Esophagus muscularis mucosa (tissue), 4 donors: ENCODE measurements around the gene GAS2L1. TPM values are rescaled to one million over a fixed set of nuclear protein-coding genes. Genes with fewer than 3 reads are reported as not detected.
"Not testable (repeated sequence)": the region's sequence is repeated elsewhere in the genome, so short reads cannot be mapped to it uniquely, and the experiment has no call there.

Experiments used
- DNase-seq: peaks from one replicate; pipeline ENCODE4 v3.0.0-alpha.2; 2017; ENCODE audit errors: extremely low spot score
- H3K27ac ChIP-seq, 4 donors: fragments of 200-600 bp; sonication (generic); replicated peaks in 1 of 4; 1 replicate in 3 of 4; 2 replicates in 1 of 4; pipeline ENCODE4 v1.5.1; 2016 to 2019; ENCODE audit warnings: mild to moderate bottlenecking in 1 of 4
- H3K27me3 ChIP-seq, 4 donors: fragments of 200-600 bp; sonication (generic); one replicate each; pipeline versions ENCODE4 v1.5.1 to v1.6.0; 2016 to 2019
- H3K36me3 ChIP-seq, 4 donors: fragments of 200-600 bp; sonication (generic); one replicate each; pipeline ENCODE4 v1.5.1; 2016 to 2019
- H3K4me1 ChIP-seq, 4 donors: fragments of 200-600 bp; sonication (generic); one replicate each; pipeline ENCODE4 v1.5.1; 2016 to 2019
- H3K4me3 ChIP-seq, 4 donors: fragments of 200-600 bp; sonication (generic); 1 replicate in 2 of 4; 2 replicates in 2 of 4; pipeline ENCODE4 v1.5.1; 2016 to 2019; ENCODE audit warnings: mild to moderate bottlenecking in 4 of 4, moderate library complexity in 1 of 4
- H3K9me3 ChIP-seq, 4 donors: fragments of 200-600 bp; sonication (generic); 1 replicate in 3 of 4; 2 replicates in 1 of 4; pipeline ENCODE4 v1.5.1; 2016 to 2019
- CTCF ChIP-seq, 3 experiments: fragments of 200-600 bp in 2 of 3; fragments of 450-650 bp in 1 of 3; sonication (generic) in 2 of 3; IDR thresholded peaks; one replicate each; pipeline ENCODE4 v1.5.1; 2017 to 2019; ENCODE audit warnings: antibody characterized with exemption in 3 of 3, mild to moderate bottlenecking in 2 of 3, moderate library complexity in 1 of 3
- EP300 ChIP-seq: sonication (generic); formaldehyde crosslinking; IDR thresholded peaks from one replicate; pipeline ENCODE4 v1.6.1; 2017; ENCODE audit warnings: antibody characterized with exemption
- POLR2A ChIP-seq: fragments of 450-650 bp; IDR thresholded peaks from one replicate; pipeline ENCODE4 v1.6.1; 2017; ENCODE audit warnings: antibody characterized with exemption, moderate library complexity, mild to moderate bottlenecking, low read depth
- POLR2AphosphoS5 ChIP-seq, 2 donors: sonication (generic); formaldehyde crosslinking; IDR thresholded peaks; one replicate each; pipeline ENCODE4 v1.6.1; 2017; ENCODE audit warnings: antibody characterized with exemption in 2 of 2
- WGBS: methylation state at CpG from one replicate; pipeline ENCODE4 v1.1.5; 2018; 5-methylcytosine and 5-hydroxymethylcytosine counted together
- intact Hi-C: fragments of 100-400 bp; cut with DNase I; formaldehyde crosslinking; loops from one replicate; pipeline ENCODE4 v1.15.1; 2023
- total RNA-seq, 4 donors: library from RNA; depleted of rRNA; stranded (reverse); fragments of >200 nt; gene quantifications; one replicate each; pipeline versions ENCODE4 v1.1.0 to v1.2.1, GENCODE V29; 2016

Gene GAS2L1
- total RNA-seq, 4 donors from 2014 or later, result 25.8 to 63.9 (median 38.8) TPM

GRCh38 chr22:29344137-29344536, 37.7 kb downstream of the GAS2L1 start:
- Histone ChIP-seq H3K4me1 (peaks cover 22 to 44% (median 35%) of the 10 kb centered on the region in 4 donors), H3K9me3 (no peaks in the 10 kb centered on the region), H3K27ac (peak overlapping the region; percentile 57 to 80 (median 66)), H3K4me3 (no peak overlapping the region), H3K36me3 (peaks cover 33 to 92% (median 79%) of the 10 kb centered on the region in 4 donors), H3K27me3 (no peaks in the 10 kb centered on the region)
- TF ChIP-seq EP300, result peak; percentile 47
- TF ChIP-seq CTCF (IDR thresholded peaks at IDR 0.05), result no peak
- TF ChIP-seq POLR2A, result no peak
- TF ChIP-seq POLR2AphosphoS5 (IDR thresholded peaks at IDR 0.05), result peak; percentile 70 to 74
- DNase-seq, result peak; percentile 93
- intact Hi-C loops, result no loop called here
- 13% methylated on average over 5 of the region's 5 CpGs for WGBS

- WGBS, result 92% methylated on average over 5 of the region's 5 CpGs
- peak overlapping the region; percentile 57 to 80 (median 66) for H3K27ac ChIP-seq
- H3K4me3 ChIP-seq, DNase-seq, H3K9me3 ChIP-seq, intact Hi-C loops, H3K27me3 ChIP-seq: not testable (repeated sequence)
- H3K36me3 ChIP-seq, result peaks cover 38 to 92% (median 80%) of the 10 kb centered on the region in 4 donors
- H3K4me1 ChIP-seq, result peaks cover 22 to 44% (median 35%) of the 10 kb centered on the region in 4 donors
These were observed 38.4 kb downstream of the GAS2L1 start for GRCh38 chr22:29344889-29345288.

GRCh38 chr22:29345932-29346331, 39.5 kb downstream of the GAS2L1 start:
- H3K36me3 ChIP-seq, result peaks cover 37 to 92% (median 80%) of the 10 kb centered on the region in 4 donors
- peak overlapping the region in 2 of 4 donors; percentile 36 to 80 for H3K27ac ChIP-seq
- no peaks in the 10 kb centered on the region for H3K9me3 ChIP-seq
- TF ChIP-seq POLR2A (no peak), POLR2AphosphoS5 (IDR thresholded peaks at IDR 0.05) (no peak)
- no peak for DNase-seq
- H3K27me3 ChIP-seq, result no peaks in the 10 kb centered on the region
- peaks cover 22 to 44% (median 35%) of the 10 kb centered on the region in 4 donors for H3K4me1 ChIP-seq
- intact Hi-C loops, result no loop called here
- no peak overlapping the region for H3K4me3 ChIP-seq

GRCh38 chr22:29346659-29347058, 40.2 kb downstream of the GAS2L1 start:
- Histone ChIP-seq H3K4me1 (peaks cover 22 to 44% (median 35%) of the 10 kb centered on the region in 4 donors), H3K9me3 (no peaks in the 10 kb centered on the region), H3K27ac (peak overlapping the region in 1 of 4 donors; percentile 2), H3K27me3 (no peaks in the 10 kb centered on the region), H3K36me3 (peaks cover 37 to 92% (median 80%) of the 10 kb centered on the region in 4 donors), H3K4me3 (no peak overlapping the region)
- no peak for DNase-seq
- no peak for TF ChIP-seq POLR2A
- TF ChIP-seq POLR2AphosphoS5 (IDR thresholded peaks at IDR 0.05), result no peak
- no peak for TF ChIP-seq CTCF (IDR thresholded peaks at IDR 0.05)
- TF ChIP-seq EP300, result no peak
- intact Hi-C loops, result no loop called here
- 80% methylated on average over 4 of the region's 4 CpGs for WGBS

GRCh38 chr22:29348041-29348440, 41.6 kb downstream of the GAS2L1 start:
- Histone ChIP-seq H3K27ac (no peak overlapping the region), H3K4me1 (peaks cover 16 to 41% (median 31%) of the 10 kb centered on the region in 4 donors), H3K9me3 (no peaks in the 10 kb centered on the region), H3K4me3 (no peak overlapping the region), H3K36me3 (peaks cover 36 to 92% (median 83%) of the 10 kb centered on the region in 4 donors), H3K27me3 (no peaks in the 10 kb centered on the region)
- intact Hi-C loops, result no loop called here
- WGBS, result 74% methylated on average over 2 of the region's 2 CpGs
- no peak for TF ChIP-seq EP300
- TF ChIP-seq CTCF (IDR thresholded peaks at IDR 0.05), result no peak
- no peak for TF ChIP-seq POLR2A
- TF ChIP-seq POLR2AphosphoS5 (IDR thresholded peaks at IDR 0.05), result no peak
- DNase-seq, result no peak

GRCh38 chr22:29348956-29349355, 42.5 kb downstream of the GAS2L1 start:
- peaks cover 43 to 93% (median 86%) of the 10 kb centered on the region in 4 donors for H3K36me3 ChIP-seq
- H3K4me1 ChIP-seq, result peaks cover 7 to 32% (median 22%) of the 10 kb centered on the region in 4 donors
- no peaks in the 10 kb centered on the region for H3K27me3 ChIP-seq
- TF ChIP-seq EP300 (no peak), POLR2AphosphoS5 (IDR thresholded peaks at IDR 0.05) (no peak), CTCF (IDR thresholded peaks at IDR 0.05) (no peak), POLR2A (no peak)
- H3K4me3 ChIP-seq, result no peak overlapping the region
- 88% methylated on average over 18 of the region's 18 CpGs for WGBS
- no peak overlapping the region for H3K27ac ChIP-seq
- DNase-seq, result no peak
- H3K9me3 ChIP-seq, result no peaks in the 10 kb centered on the region
- intact Hi-C loops, result no loop called here
